ENCODE measurements around the gene UGT1A4. TPM values are rescaled to one million over a fixed set of nuclear protein-coding genes. Genes with fewer than 3 reads are reported as not detected.
"Not testable (repeated sequence)": the region's sequence is repeated elsewhere in the genome, so short reads cannot be mapped to it uniquely, and the experiment has no call there.

Gene UGT1A4
- total and polyA plus RNA-seq, 4 donors, result not detected

DNA sequence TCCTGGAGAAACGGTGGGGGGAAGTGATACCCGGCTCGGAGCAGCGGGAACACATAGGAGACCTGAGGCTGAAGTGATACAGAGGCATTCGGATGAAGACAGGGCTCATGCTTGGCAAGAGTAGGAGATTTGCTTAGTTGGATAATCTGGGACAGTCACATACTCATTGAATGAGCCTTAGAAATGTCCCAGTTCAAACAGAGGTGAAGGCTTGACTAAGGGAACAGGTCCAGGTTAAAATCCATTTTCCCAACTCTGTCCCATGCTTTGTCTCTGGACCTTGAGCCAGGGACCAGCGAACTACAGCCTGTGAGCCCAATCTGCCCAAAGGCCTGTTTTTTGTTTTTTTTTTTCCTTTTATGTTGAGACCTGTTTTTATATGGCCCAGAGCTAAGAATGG lies 24.6 kb upstream of the UGT1A4 start:
- H3K9me3 ChIP-seq (ENCODE audit: control insufficient read depth, insufficient read depth, low read length), result no peaks in the 10 kb centered on the region
- no peak overlapping the region for H3K4me3 ChIP-seq (ENCODE audit: low read depth, low read length)
- no peak for DNase-seq (ENCODE audit: low read depth in 4 of 6, low spot score in 6 of 6)
- H3K4me1 ChIP-seq (ENCODE audit: control insufficient read depth, insufficient read depth, low read length), result no peaks in the 10 kb centered on the region
- H3K27ac ChIP-seq (ENCODE audit: low read depth, low read length), result no peak overlapping the region
- H3K27me3 ChIP-seq (ENCODE audit: control insufficient read depth, insufficient read depth, low read length), result no peaks in the 10 kb centered on the region
- H3K36me3 ChIP-seq (ENCODE audit: control insufficient read depth, insufficient read depth, low read length), result no peaks in the 10 kb centered on the region
- 60% methylated on average over 3 of the region's 6 CpGs for WGBS (ENCODE audit: insufficient coverage)

DNA sequence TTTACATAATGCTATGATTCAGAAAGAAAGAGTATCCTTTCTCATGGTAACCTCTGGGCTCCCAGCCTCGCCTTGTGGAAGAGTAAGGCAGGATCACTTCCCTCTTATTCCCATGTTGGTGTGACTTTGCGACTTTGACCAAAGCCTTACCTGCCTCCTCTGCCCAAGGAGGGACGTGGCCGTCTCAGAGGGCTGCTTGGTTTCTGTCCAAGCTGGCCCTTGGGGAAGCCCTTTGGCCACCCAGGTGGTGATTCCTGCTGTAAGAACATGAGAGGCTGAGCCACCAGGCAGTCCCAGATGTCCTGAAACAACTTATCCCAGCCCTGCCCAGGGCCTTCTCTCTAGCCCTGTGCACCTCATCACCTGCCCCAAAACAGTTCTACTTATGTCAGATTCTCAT lies 19.8 kb upstream of the UGT1A4 start:
- H3K4me3 ChIP-seq (ENCODE audit: low read depth, low read length), result no peak overlapping the region
- H3K27me3 ChIP-seq (ENCODE audit: control insufficient read depth, insufficient read depth, low read length), result no peaks in the 10 kb centered on the region
- DNase-seq (ENCODE audit: low read depth in 4 of 6, low spot score in 6 of 6), result no peak
- no peaks in the 10 kb centered on the region for H3K4me1 ChIP-seq (ENCODE audit: control insufficient read depth, insufficient read depth, low read length)
- H3K9me3 ChIP-seq (ENCODE audit: control insufficient read depth, insufficient read depth, low read length), result no peaks in the 10 kb centered on the region
- no peak overlapping the region for H3K27ac ChIP-seq (ENCODE audit: low read depth, low read length)
- 92% methylated on average over 4 of the region's 4 CpGs for WGBS (ENCODE audit: insufficient coverage)
- H3K36me3 ChIP-seq (ENCODE audit: control insufficient read depth, insufficient read depth, low read length), result no peaks in the 10 kb centered on the region

DNA sequence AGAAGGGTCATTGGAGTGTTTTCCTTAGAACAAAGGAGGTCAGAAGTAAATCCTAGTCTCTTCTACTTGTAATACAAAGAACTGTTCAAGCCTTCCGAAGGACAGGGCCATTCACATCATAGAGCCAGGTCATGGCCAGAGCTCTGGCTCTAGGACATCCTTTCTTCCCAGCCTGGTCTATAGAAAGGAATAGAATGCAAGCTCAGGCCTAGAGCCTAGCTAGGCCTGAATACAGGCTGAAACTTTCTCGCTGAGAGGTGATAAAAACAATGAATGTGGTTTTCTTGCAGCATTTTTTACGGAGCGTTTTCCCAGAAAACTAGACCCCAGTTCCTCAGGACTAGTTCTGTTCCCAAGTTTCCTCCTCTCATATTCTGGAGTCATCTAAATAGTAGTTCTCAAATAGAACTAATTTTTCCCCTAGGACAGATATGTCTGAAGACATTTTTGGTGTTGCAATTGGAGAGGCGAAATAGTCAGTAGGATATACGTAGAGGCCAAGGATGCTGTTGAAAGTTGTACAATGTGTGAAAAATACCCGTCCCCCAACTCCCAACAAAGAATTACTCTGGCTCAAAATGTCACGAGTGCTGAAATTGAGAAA lies 19.0 kb upstream of the UGT1A4 start:
- no peaks in the 10 kb centered on the region for H3K9me3 ChIP-seq (ENCODE audit: control insufficient read depth, insufficient read depth, low read length)
- H3K4me3 ChIP-seq (ENCODE audit: low read depth, low read length), result no peak overlapping the region
- H3K4me1 ChIP-seq (ENCODE audit: control insufficient read depth, insufficient read depth, low read length), result no peaks in the 10 kb centered on the region
- no CpG with 5 or more reads among the region's 8 CpGs for WGBS (ENCODE audit: insufficient coverage)
- no peaks in the 10 kb centered on the region for H3K36me3 ChIP-seq (ENCODE audit: control insufficient read depth, insufficient read depth, low read length)
- H3K27ac ChIP-seq (ENCODE audit: low read depth, low read length), result no peak overlapping the region
- DNase-seq (ENCODE audit: low read depth in 4 of 6, low spot score in 6 of 6), result no peak
- H3K27me3 ChIP-seq (ENCODE audit: control insufficient read depth, insufficient read depth, low read length), result no peaks in the 10 kb centered on the region

DNA sequence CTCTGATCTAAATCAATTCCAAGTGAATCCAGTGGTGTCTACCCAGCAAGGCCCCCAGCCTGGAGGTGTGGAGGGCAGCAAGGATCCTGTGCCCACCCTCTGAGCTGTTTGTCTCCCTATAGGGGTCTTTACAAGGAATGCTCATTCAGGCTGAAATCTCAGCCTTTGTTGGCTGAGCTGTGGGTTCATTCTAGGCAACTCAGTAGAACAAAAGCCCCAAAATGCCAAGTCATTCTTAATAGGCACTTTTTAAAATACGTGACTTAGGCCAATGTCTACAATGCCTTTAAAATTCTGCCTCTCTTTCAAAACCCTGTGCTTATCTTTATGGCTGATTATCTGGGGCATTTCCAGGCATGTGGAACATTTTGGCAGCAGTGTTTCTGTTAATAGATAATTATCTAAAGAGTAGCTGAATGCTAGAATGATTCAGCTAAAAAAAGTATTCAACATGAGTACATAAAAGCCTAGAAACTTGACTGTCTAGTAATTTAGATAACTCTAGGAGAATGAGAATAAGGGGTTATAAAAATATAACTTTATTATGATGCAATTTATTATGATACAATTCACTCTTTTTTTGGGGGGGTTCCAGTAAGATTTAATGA lies 18.4 kb upstream of the UGT1A4 start:
- DNase-seq (ENCODE audit: low read depth in 4 of 6, low spot score in 6 of 6), result peak in 2 of 6 donors; percentile 4 to 35
- no CpG with 5 or more reads among the region's 1 CpG for WGBS (ENCODE audit: insufficient coverage)
- Histone ChIP-seq H3K4me1 (ENCODE audit: control insufficient read depth, insufficient read depth, low read length) (no peaks in the 10 kb centered on the region), H3K27ac (ENCODE audit: low read depth, low read length) (no peak overlapping the region), H3K36me3 (ENCODE audit: control insufficient read depth, insufficient read depth, low read length) (no peaks in the 10 kb centered on the region), H3K9me3 (ENCODE audit: control insufficient read depth, insufficient read depth, low read length) (no peaks in the 10 kb centered on the region), H3K27me3 (ENCODE audit: control insufficient read depth, insufficient read depth, low read length) (no peaks in the 10 kb centered on the region), H3K4me3 (ENCODE audit: low read depth, low read length) (no peak overlapping the region)

DNA sequence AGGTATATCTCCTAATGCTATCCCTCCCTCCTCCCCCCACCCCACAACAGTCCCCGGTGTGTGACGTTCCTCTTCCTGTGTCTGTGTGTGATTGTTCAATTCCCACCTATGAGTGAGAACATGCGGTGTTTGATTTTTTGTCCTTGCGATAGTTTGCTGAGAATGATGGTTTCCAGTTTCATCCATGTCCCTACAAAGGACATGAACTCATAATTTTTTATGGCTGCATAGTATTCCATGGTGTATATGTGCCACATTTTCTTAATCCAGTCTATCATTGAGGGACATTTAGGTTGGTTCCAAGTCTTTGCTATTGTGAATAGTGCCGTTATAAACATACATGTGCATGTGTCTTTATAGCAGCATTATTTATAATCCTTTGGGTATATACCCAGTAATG lies 17.7 kb upstream of the UGT1A4 start:
- not testable (repeated sequence) for H3K27ac ChIP-seq (ENCODE audit: low read depth, low read length); DNase-seq (ENCODE audit: low read depth in 4 of 6, low spot score in 6 of 6); H3K9me3 ChIP-seq (ENCODE audit: control insufficient read depth, insufficient read depth, low read length); H3K36me3 ChIP-seq (ENCODE audit: control insufficient read depth, insufficient read depth, low read length); H3K4me1 ChIP-seq (ENCODE audit: control insufficient read depth, insufficient read depth, low read length); H3K4me3 ChIP-seq (ENCODE audit: low read depth, low read length); H3K27me3 ChIP-seq (ENCODE audit: control insufficient read depth, insufficient read depth, low read length)
- no CpG with 5 or more reads among the region's 5 CpGs for WGBS (ENCODE audit: insufficient coverage)

DNA sequence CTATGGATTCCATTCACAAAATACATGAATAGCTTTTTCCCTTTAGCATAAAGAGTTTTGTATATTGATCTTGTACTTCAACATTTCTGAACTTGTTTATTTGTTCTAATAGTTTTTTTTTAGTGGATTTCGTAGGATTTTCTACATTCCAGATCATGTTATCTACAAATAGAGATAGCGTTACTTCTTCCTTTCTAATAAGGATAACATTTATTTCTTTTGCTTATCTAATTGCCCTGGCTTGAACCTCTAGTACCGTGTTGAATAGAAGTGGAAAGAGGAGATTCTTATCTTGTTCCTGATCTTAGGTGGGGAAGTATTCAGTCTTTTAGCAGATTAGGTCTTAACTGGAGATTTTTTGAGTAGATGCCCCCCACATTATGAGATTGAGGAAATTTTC lies 16.3 kb upstream of the UGT1A4 start:
- H3K27ac ChIP-seq (ENCODE audit: low read depth, low read length), result no peak overlapping the region

DNA sequence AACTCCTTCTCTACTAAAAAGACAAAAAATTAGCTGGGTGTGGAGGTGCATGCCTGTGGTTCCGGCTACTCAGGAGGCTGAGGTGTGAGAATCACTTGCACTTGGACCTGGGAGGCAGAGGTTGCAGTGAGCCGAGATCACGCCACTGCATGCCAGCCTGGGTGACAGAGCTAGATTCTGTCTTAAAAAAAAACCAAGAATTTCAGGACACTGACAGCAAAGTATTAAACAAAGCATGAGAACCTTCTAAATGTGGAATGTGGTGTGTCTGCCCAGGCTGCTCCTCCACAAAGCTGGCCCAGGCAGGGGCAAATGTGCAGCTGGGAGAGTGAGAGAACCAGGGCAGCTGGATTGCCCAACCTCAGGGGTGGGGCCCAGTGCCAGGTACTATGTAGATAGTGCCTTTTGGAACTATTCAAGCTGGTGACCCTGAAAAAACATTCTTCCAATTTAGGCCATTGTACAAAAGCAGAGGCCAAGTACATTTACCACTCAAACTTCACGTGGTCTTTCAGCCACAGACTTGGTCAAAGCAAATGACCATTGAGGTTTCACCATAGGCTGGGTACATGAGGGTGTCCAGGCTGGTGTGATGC lies 12.5 kb upstream of the UGT1A4 start:
- Histone ChIP-seq H3K36me3 (ENCODE audit: control insufficient read depth, insufficient read depth, low read length) (no peaks in the 10 kb centered on the region), H3K4me1 (ENCODE audit: control insufficient read depth, insufficient read depth, low read length) (no peaks in the 10 kb centered on the region), H3K27ac (ENCODE audit: low read depth, low read length) (no peak overlapping the region), H3K9me3 (ENCODE audit: control insufficient read depth, insufficient read depth, low read length) (no peaks in the 10 kb centered on the region), H3K4me3 (ENCODE audit: low read depth, low read length) (no peak overlapping the region), H3K27me3 (ENCODE audit: control insufficient read depth, insufficient read depth, low read length) (no peaks in the 10 kb centered on the region)
- WGBS (ENCODE audit: insufficient coverage), result 67% methylated on average over 3 of the region's 4 CpGs
- DNase-seq (ENCODE audit: low read depth in 4 of 6, low spot score in 6 of 6), result no peak

More for the DNA sequence above, 16.3 kb upstream of the UGT1A4 start:
- Histone ChIP-seq H3K4me1 (ENCODE audit: control insufficient read depth, insufficient read depth, low read length) (no peaks in the 10 kb centered on the region), H3K36me3 (ENCODE audit: control insufficient read depth, insufficient read depth, low read length) (no peaks in the 10 kb centered on the region), H3K9me3 (ENCODE audit: control insufficient read depth, insufficient read depth, low read length) (no peaks in the 10 kb centered on the region), H3K4me3 (ENCODE audit: low read depth, low read length) (no peak overlapping the region), H3K27me3 (ENCODE audit: control insufficient read depth, insufficient read depth, low read length) (no peaks in the 10 kb centered on the region)
- no CpG with 5 or more reads among the region's 3 CpGs for WGBS (ENCODE audit: insufficient coverage)
- DNase-seq (ENCODE audit: low read depth in 4 of 6, low spot score in 6 of 6), result no peak

DNA sequence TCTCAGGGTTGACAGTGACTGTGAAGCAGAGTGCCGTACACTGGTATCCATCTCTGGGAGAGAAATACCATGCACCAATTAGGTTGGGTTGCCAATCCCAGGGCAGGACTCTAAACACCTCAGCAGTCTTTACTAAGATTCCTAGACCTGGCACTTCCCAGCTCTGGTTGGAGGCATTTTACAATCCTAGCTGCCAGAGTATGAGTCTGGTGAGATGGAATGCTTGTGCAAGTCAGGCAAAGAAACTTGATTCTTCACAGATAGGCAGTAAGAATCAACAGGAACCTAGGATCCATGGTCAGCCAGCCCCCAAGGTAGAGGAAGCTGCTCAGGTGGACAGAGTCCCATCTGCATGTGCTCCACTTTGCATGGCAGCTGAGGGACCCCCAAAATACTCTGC lies 11.8 kb upstream of the UGT1A4 start:
- WGBS (ENCODE audit: insufficient coverage), result 100% methylated on average over 1 of the region's 1 CpG
- no peak for DNase-seq (ENCODE audit: low read depth in 4 of 6, low spot score in 6 of 6)
- Histone ChIP-seq H3K4me3 (ENCODE audit: low read depth, low read length) (no peak overlapping the region), H3K4me1 (ENCODE audit: control insufficient read depth, insufficient read depth, low read length) (no peaks in the 10 kb centered on the region), H3K9me3 (ENCODE audit: control insufficient read depth, insufficient read depth, low read length) (no peaks in the 10 kb centered on the region), H3K27me3 (ENCODE audit: control insufficient read depth, insufficient read depth, low read length) (no peaks in the 10 kb centered on the region), H3K36me3 (ENCODE audit: control insufficient read depth, insufficient read depth, low read length) (no peaks in the 10 kb centered on the region), H3K27ac (ENCODE audit: low read depth, low read length) (no peak overlapping the region)

DNA sequence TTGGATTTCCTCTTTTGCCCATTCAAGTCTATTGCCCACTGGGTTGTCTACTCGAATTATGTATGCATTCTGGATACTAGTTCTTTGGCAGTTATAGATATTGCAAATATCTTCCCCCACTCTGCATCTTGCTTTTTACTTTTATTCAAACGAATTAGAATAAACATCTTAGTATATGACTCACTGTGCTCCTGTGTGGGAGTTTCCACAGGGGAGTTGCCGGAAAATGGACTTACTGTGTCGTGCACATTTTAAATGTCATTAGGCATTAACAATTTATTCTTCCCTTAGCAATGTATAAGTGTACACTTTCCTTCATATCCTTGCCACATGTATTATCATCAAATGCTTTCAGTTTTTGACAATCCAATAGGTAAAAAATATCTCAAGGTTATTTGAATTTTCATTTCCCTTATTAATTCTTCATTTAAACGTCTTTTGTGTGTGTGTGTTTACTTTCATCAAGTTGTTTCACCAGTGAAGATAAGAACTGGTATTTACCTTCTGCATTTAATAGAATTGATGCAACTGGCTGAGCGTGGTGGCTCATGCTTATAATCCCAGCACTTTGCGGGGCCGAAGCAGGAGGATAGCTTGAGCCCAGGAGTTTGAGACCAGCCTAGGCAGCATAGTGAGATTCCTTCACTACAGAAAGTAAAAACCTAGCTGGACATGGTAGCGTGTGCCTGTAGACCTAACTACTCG lies 10.4 kb upstream of the UGT1A4 start:
- no peaks in the 10 kb centered on the region for H3K27me3 ChIP-seq (ENCODE audit: control insufficient read depth, insufficient read depth, low read length)
- WGBS (ENCODE audit: insufficient coverage), result 96% methylated on average over 3 of the region's 10 CpGs
- H3K4me3 ChIP-seq (ENCODE audit: low read depth, low read length), result no peak overlapping the region
- no peaks in the 10 kb centered on the region for H3K9me3 ChIP-seq (ENCODE audit: control insufficient read depth, insufficient read depth, low read length)
- H3K36me3 ChIP-seq (ENCODE audit: control insufficient read depth, insufficient read depth, low read length), result no peaks in the 10 kb centered on the region
- no peaks in the 10 kb centered on the region for H3K4me1 ChIP-seq (ENCODE audit: control insufficient read depth, insufficient read depth, low read length)
- H3K27ac ChIP-seq (ENCODE audit: low read depth, low read length), result no peak overlapping the region
- no peak for DNase-seq (ENCODE audit: low read depth in 4 of 6, low spot score in 6 of 6)

All from spinal cord (tissue), 10 donors.